Uterus (tissue), 4 donors: ENCODE results near the gene ADD1. TPM values are rescaled to one million over a fixed set of nuclear protein-coding genes. Genes with fewer than 3 reads are reported as not detected.
A peak's percentile ranks its signal among the peaks of the same experiment; 100 is the strongest.

ENCODE experiments used
- DNase-seq, 2 donors: peaks; one replicate each; pipeline ENCODE4 v3.0.0-alpha.2; 2019 to 2020
- H3K27ac ChIP-seq, 2 donors: fragments of 200-600 bp; sonication (generic); 1 replicate in 1 of 2; 2 replicates in 1 of 2; pipeline ENCODE4 v1.5.1; 2016 to 2018
- H3K27me3 ChIP-seq, 2 donors: fragments of 200-600 bp; sonication (generic); one replicate each; pipeline ENCODE4 v1.5.1; 2018 to 2019; ENCODE audit warnings: control low read depth in 1 of 2
- H3K36me3 ChIP-seq, 2 donors: fragments of 200-600 bp; sonication (generic); one replicate each; pipeline ENCODE4 v1.5.1; 2019; ENCODE audit warnings: control low read depth in 1 of 2
- H3K4me1 ChIP-seq, 2 donors: fragments of 200-600 bp; sonication (generic); one replicate each; pipeline ENCODE4 v1.5.1; 2018 to 2019; ENCODE audit warnings: control low read depth in 1 of 2
- H3K4me3 ChIP-seq, 2 donors: fragments of 200-600 bp; sonication (generic); 1 replicate in 1 of 2; 2 replicates in 1 of 2; pipeline ENCODE4 v1.5.1; 2018 to 2019; ENCODE audit warnings: mild to moderate bottlenecking in 1 of 2
- H3K9me3 ChIP-seq, 2 donors: fragments of 200-600 bp; sonication (generic); one replicate each; pipeline ENCODE4 v1.5.1; 2019; ENCODE audit warnings: control low read depth in 1 of 2
- CTCF ChIP-seq, 4 experiments: fragments of 200-600 bp in 2 of 4; fragments of 450-650 bp in 2 of 4; sonication (generic) in 2 of 4; IDR thresholded peaks; one replicate each; pipeline ENCODE4 v1.5.1; 2016 to 2019; ENCODE audit warnings: antibody characterized with exemption in 4 of 4, mild to moderate bottlenecking in 2 of 4, moderate library complexity in 1 of 4
- POLR2A ChIP-seq, 2 donors: fragments of 450-650 bp; IDR thresholded peaks; one replicate each; pipeline ENCODE4 v1.6.1; 2016; ENCODE audit warnings: antibody characterized with exemption in 2 of 2, mild to moderate bottlenecking in 1 of 2, moderate library complexity in 1 of 2
- intact Hi-C: fragments of 100-400 bp; cut with DNase I; formaldehyde crosslinking; loops from one replicate; pipeline ENCODE4 v1.15.1; 2023; ENCODE audit warnings: low total_unique reads
- total RNA-seq, 4 donors: library from RNA; depleted of rRNA in 3 of 4; stranded (reverse); fragments of >200 nt in 3 of 4; gene quantifications; one replicate each; pipeline versions ENCODE4 v1.1.0 to v1.2.4, GENCODE V29; 2014 to 2023
- donor health status: DM: yes; HTN: yes; CAD: no.

Gene ADD1
- total RNA-seq, 4 donors from 2014 or later: 161 to 403 (median 225) TPM

- Histone ChIP-seq H3K27me3 (no peaks in the 10 kb centered on the region), H3K27ac (no peak overlapping the region), H3K36me3 (no peaks in the 10 kb centered on the region), H3K4me3 (no peak overlapping the region), H3K4me1 (peaks cover 15 to 20% of the 10 kb centered on the region in 2 donors), H3K9me3 (no peaks in the 10 kb centered on the region)
- no peak for DNase-seq
- TF ChIP-seq POLR2A (IDR thresholded peaks at IDR 0.05) (no peak), CTCF (IDR thresholded peaks at IDR 0.05) (no peak)
- intact Hi-C loops: no loop called here
Measured at GRCh38 chr4:2856266-2856665, 12.6 kb downstream of the ADD1 start.

GRCh38 chr4:2857349-2857927 is 13.8 kb downstream of the ADD1 start:
- Histone ChIP-seq H3K4me1 (peaks cover 25% of the 10 kb centered on the region in 2 donors), H3K9me3 (no peaks in the 10 kb centered on the region), H3K36me3 (no peaks in the 10 kb centered on the region), H3K4me3 (no peak overlapping the region), H3K27me3 (no peaks in the 10 kb centered on the region), H3K27ac (peak overlapping the region in 1 of 2 donors; percentile 50)
- TF ChIP-seq CTCF (IDR thresholded peaks at IDR 0.05): no peak
- no peak for TF ChIP-seq POLR2A (IDR thresholded peaks at IDR 0.05)
- no peak for DNase-seq
- intact Hi-C loops: no loop called here

- H3K27ac ChIP-seq: peak overlapping the region in 1 of 2 donors; percentile 50
- intact Hi-C loops: no loop called here
- H3K27me3 ChIP-seq: no peaks in the 10 kb centered on the region
- no peak for DNase-seq
- peaks cover 23 to 25% of the 10 kb centered on the region in 2 donors for H3K4me1 ChIP-seq
- H3K4me3 ChIP-seq: no peak overlapping the region
- no peaks in the 10 kb centered on the region for H3K36me3 ChIP-seq
- no peaks in the 10 kb centered on the region for H3K9me3 ChIP-seq
- TF ChIP-seq CTCF (IDR thresholded peaks at IDR 0.05) (no peak), POLR2A (IDR thresholded peaks at IDR 0.05) (no peak)
Measured at GRCh38 chr4:2858451-2859217, 15.0 kb downstream of the ADD1 start.

- H3K36me3 ChIP-seq: no peaks in the 10 kb centered on the region
- peak overlapping the region in 1 of 2 donors; percentile 50 for H3K27ac ChIP-seq
- intact Hi-C loops: no loop called here
- no peak overlapping the region for H3K4me3 ChIP-seq
- no peaks in the 10 kb centered on the region for H3K9me3 ChIP-seq
- no peaks in the 10 kb centered on the region for H3K27me3 ChIP-seq
- peaks cover 23 to 25% of the 10 kb centered on the region in 2 donors for H3K4me1 ChIP-seq
- DNase-seq: no peak
- TF ChIP-seq CTCF (IDR thresholded peaks at IDR 0.05) (no peak), POLR2A (IDR thresholded peaks at IDR 0.05) (no peak)
Measured at GRCh38 chr4:2859514-2859913, 15.9 kb downstream of the ADD1 start.
